GM23338 (cell line): ENCODE results near the gene RBM33. TPM values are rescaled to one million over a fixed set of nuclear protein-coding genes. Genes with fewer than 3 reads are reported as not detected.

Experiments
- ATAC-seq: fragments of 200-7000 bp; cut with Tn5 transposase; 3 replicates; pipeline ENCODE4 v1.9.1; 2020
- DNase-seq: peaks from one replicate; pipeline ENCODE4 v3.0.0-alpha.2; 2015; ENCODE audit warnings: low spot score
- H2AFZ ChIP-seq: fragments of 200-600 bp; sonication (generic); 2 replicates; pipeline ENCODE4 v1.8.0; 2016; ENCODE audit warnings: antibody characterized with exemption, mild to moderate bottlenecking, moderate library complexity
- H3F3A ChIP-seq: fragments of 200-600 bp; sonication (generic); replicated peaks from 2 replicates; pipeline ENCODE4 v1.8.0; 2017; ENCODE audit warnings: antibody characterized with exemption, mixed run types, low read depth
- H3K27ac ChIP-seq: fragments of 200-600 bp; sonication (generic); 2 replicates; pipeline ENCODE4 v1.6.1; 2016; ENCODE audit warnings: low read depth
- H3K27me3 ChIP-seq: fragments of 200-600 bp; sonication (generic); 2 replicates; pipeline ENCODE4 v1.8.0; 2016; ENCODE audit warnings: mild to moderate bottlenecking, mixed run types, moderate library complexity; ENCODE audit not compliant: insufficient read depth
- H3K36me3 ChIP-seq: fragments of 200-600 bp; sonication (generic); 2 replicates; pipeline ENCODE4 v1.8.0; 2016; ENCODE audit warnings: mild to moderate bottlenecking; ENCODE audit not compliant: insufficient read depth
- H3K4me1 ChIP-seq: fragments of 200-600 bp; sonication (generic); 2 replicates; pipeline ENCODE4 v1.8.0; 2016; ENCODE audit warnings: mild to moderate bottlenecking, moderate library complexity; ENCODE audit not compliant: insufficient read depth
- H3K4me2 ChIP-seq: fragments of 200-600 bp; sonication (generic); 2 replicates; pipeline ENCODE4 v1.7.1; 2017; ENCODE audit warnings: mixed run types
- H3K4me3 ChIP-seq: fragments of 200-600 bp; sonication (generic); 2 replicates; pipeline ENCODE4 v1.6.1; 2016; ENCODE audit warnings: mixed run types
- H3K79me2 ChIP-seq: fragments of 200-600 bp; sonication (generic); replicated peaks from 2 replicates; pipeline ENCODE4 v1.8.0; 2017; ENCODE audit warnings: mild to moderate bottlenecking; ENCODE audit not compliant: insufficient read depth
- H3K9me2 ChIP-seq: fragments of 200-600 bp; sonication (generic); 2 replicates; pipeline ENCODE4 v1.8.0; 2017; ENCODE audit not compliant: insufficient read depth
- H4K20me1 ChIP-seq: fragments of 200-600 bp; sonication (generic); replicated peaks from 2 replicates; pipeline ENCODE4 v1.8.0; 2017; ENCODE audit warnings: mild to moderate bottlenecking; ENCODE audit not compliant: insufficient read depth
- H3K27ac Mint-ChIP-seq: 2 replicates; pipeline ENCODE4 v1.8.0; 2020; ENCODE audit warnings: inconsistent platforms, mild to moderate bottlenecking, moderate library complexity, mixed read lengths
- H3K27me3 Mint-ChIP-seq: 3 replicates; pipeline ENCODE4 v1.8.0; 2022; ENCODE audit warnings: low read depth, mild to moderate bottlenecking, moderate library complexity, mixed read lengths, inconsistent platforms; ENCODE audit not compliant: insufficient read depth, poor library complexity
- H3K36me3 Mint-ChIP-seq: 3 replicates; pipeline ENCODE4 v1.8.0; 2021; ENCODE audit warnings: low read depth, mild to moderate bottlenecking, inconsistent platforms, moderate library complexity, mixed read lengths
- H3K4me1 Mint-ChIP-seq: 3 replicates; pipeline ENCODE4 v1.8.0; 2020; ENCODE audit warnings: mild to moderate bottlenecking, inconsistent platforms, mixed read lengths
- H3K4me3 Mint-ChIP-seq: 3 replicates; pipeline ENCODE4 v1.8.0; 2021; ENCODE audit warnings: moderate library complexity, mild to moderate bottlenecking, inconsistent platforms, mixed read lengths
- H3K9me3 Mint-ChIP-seq: 3 replicates; pipeline ENCODE4 v1.8.0; 2020; ENCODE audit warnings: moderate library complexity, mild to moderate bottlenecking, inconsistent platforms, mixed read lengths
- CREB1 ChIP-seq: fragments of 250-450 bp; sonication (Bioruptor Pico); IDR thresholded peaks from 2 replicates; pipeline ENCODE4 v1.5.0; 2020; ENCODE audit warnings: low read depth, mild to moderate bottlenecking, moderate library complexity
- ETS1 ChIP-seq: IDR thresholded peaks from 2 replicates; pipeline ENCODE4 v1.6.1; 2016; ENCODE audit warnings: antibody characterized with exemption
- EZH2 ChIP-seq: fragments of 200-600 bp; sonication (generic); IDR thresholded peaks from one replicate; pipeline ENCODE4 v1.8.0; 2017; ENCODE audit warnings: antibody characterized with exemption, mild to moderate bottlenecking, low read depth; ENCODE audit not compliant: unreplicated experiment
- JUNB ChIP-seq: IDR thresholded peaks from one replicate; pipeline ENCODE4 v1.6.1; 2016; ENCODE audit warnings: antibody characterized with exemption; ENCODE audit not compliant: unreplicated experiment
- NANOG ChIP-seq: IDR thresholded peaks from 2 replicates; pipeline ENCODE4 v1.6.1; 2016; ENCODE audit warnings: antibody characterized with exemption, borderline replicate concordance
- POLR2AphosphoS5 ChIP-seq: IDR thresholded peaks from 2 replicates; pipeline ENCODE4 v1.6.1; 2016; ENCODE audit warnings: antibody characterized with exemption, low read depth
- STAT1 ChIP-seq: IDR thresholded peaks from one replicate; pipeline ENCODE4 v1.6.1; 2016; ENCODE audit warnings: antibody characterized with exemption; ENCODE audit not compliant: unreplicated experiment
- ZNF114 ChIP-seq: fragments of 250-450 bp; sonication (Bioruptor Pico); IDR thresholded peaks from 2 replicates; pipeline ENCODE4 v1.5.0; 2020; ENCODE audit warnings: mild to moderate bottlenecking, moderate library complexity
- polyA plus RNA-seq: library from polyadenylated mRNA; unstranded; fragments of >200 nt; fragmentation: Nextera tagmentation; extraction: Ambion mirVana; gene quantifications from 2 replicates; pipeline ENCODE4 v1.2.1, GENCODE V29; 2016
- total RNA-seq: library from RNA; depleted of rRNA; stranded (reverse); fragments of >200 nt; shearing (Covaris generic); gene quantifications from 2 replicates; pipeline ENCODE4 v1.2.3, GENCODE V29; 2014
- TF ChIP-seq, protein P1 (sequence below): fragments of 250-450 bp; sonication (Bioruptor Pico); IDR thresholded peaks from 2 replicates; pipeline ENCODE4 v1.5.0; 2020; ENCODE audit warnings: mild to moderate bottlenecking, moderate library complexity

RBM33 gene
- total and polyA plus RNA-seq, 2 experiments from 2014 or later: 47.7 to 94.7 TPM

GRCh38 chr7:155652156-155653114 lies 8.0 kb downstream of the RBM33 start:
- H3K27me3 ChIP-seq: no peaks in the 10 kb centered on the region
- H3K4me3 ChIP-seq: no peak overlapping the region
- Mint-ChIP-seq H3K27ac (no peak overlapping the region), H3K36me3 (peaks cover 24% of the 10 kb centered on the region), H3K27me3 (peaks cover 2% of the 10 kb centered on the region), H3K9me3 (peaks cover 8% of the 10 kb centered on the region; the same call in 2 of the 3 replicates), H3K4me1 (peaks cover 22% of the 10 kb centered on the region), H3K4me3 (no peak overlapping the region)
- no peak overlapping the region for H3K27ac ChIP-seq
- no peaks in the 10 kb centered on the region for H3F3A ChIP-seq
- no peaks in the 10 kb centered on the region for H3K9me2 ChIP-seq
- DNase-seq (no peak), ATAC-seq (no peak)
- H3K36me3 ChIP-seq: no peaks in the 10 kb centered on the region
- H3K4me2 ChIP-seq: no peak overlapping the region
- peaks cover 55% of the 10 kb centered on the region for H4K20me1 ChIP-seq
- H2AFZ ChIP-seq: no peak overlapping the region
- H3K79me2 ChIP-seq: peaks cover 100% of the 10 kb centered on the region
- TF ChIP-seq CREB1 (CRISPR knock-in tag): no peak
- TF ChIP-seq STAT1: no peak
- no peak for TF ChIP-seq EZH2
- no peak for TF ChIP-seq ETS1
- no peak for TF ChIP-seq POLR2AphosphoS5
- TF ChIP-seq ZNF114 (CRISPR knock-in tag): no peak
- TF ChIP-seq JUNB: no peak
- no peak for TF ChIP-seq NANOG
- no peaks in the 10 kb centered on the region; the same call in 1 of the 2 replicates for H3K4me1 ChIP-seq

GRCh38 chr7:155653803-155654202 lies 9.3 kb downstream of the RBM33 start:
- H3K9me2 ChIP-seq: no peaks in the 10 kb centered on the region
- H3K4me1 ChIP-seq: no peaks in the 10 kb centered on the region; the same call in 1 of the 2 replicates
- H3F3A ChIP-seq: no peaks in the 10 kb centered on the region
- Mint-ChIP-seq H3K4me1 (peaks cover 21% of the 10 kb centered on the region), H3K4me3 (no peak overlapping the region), H3K36me3 (peaks cover 10% of the 10 kb centered on the region), H3K27ac (no peak overlapping the region), H3K27me3 (peaks cover 2% of the 10 kb centered on the region), H3K9me3 (peaks cover under 1% of the 10 kb centered on the region; the same call in 2 of the 3 replicates)
- no peak overlapping the region for H3K4me2 ChIP-seq
- no peaks in the 10 kb centered on the region for H3K36me3 ChIP-seq
- no peak overlapping the region for H2AFZ ChIP-seq
- DNase-seq (no peak), ATAC-seq (no peak)
- H3K27me3 ChIP-seq: no peaks in the 10 kb centered on the region
- H3K27ac ChIP-seq: no peak overlapping the region; the same call in 1 of the 2 replicates
- H4K20me1 ChIP-seq: peaks cover 66% of the 10 kb centered on the region
- no peak for TF ChIP-seq STAT1
- TF ChIP-seq, protein P1, sequence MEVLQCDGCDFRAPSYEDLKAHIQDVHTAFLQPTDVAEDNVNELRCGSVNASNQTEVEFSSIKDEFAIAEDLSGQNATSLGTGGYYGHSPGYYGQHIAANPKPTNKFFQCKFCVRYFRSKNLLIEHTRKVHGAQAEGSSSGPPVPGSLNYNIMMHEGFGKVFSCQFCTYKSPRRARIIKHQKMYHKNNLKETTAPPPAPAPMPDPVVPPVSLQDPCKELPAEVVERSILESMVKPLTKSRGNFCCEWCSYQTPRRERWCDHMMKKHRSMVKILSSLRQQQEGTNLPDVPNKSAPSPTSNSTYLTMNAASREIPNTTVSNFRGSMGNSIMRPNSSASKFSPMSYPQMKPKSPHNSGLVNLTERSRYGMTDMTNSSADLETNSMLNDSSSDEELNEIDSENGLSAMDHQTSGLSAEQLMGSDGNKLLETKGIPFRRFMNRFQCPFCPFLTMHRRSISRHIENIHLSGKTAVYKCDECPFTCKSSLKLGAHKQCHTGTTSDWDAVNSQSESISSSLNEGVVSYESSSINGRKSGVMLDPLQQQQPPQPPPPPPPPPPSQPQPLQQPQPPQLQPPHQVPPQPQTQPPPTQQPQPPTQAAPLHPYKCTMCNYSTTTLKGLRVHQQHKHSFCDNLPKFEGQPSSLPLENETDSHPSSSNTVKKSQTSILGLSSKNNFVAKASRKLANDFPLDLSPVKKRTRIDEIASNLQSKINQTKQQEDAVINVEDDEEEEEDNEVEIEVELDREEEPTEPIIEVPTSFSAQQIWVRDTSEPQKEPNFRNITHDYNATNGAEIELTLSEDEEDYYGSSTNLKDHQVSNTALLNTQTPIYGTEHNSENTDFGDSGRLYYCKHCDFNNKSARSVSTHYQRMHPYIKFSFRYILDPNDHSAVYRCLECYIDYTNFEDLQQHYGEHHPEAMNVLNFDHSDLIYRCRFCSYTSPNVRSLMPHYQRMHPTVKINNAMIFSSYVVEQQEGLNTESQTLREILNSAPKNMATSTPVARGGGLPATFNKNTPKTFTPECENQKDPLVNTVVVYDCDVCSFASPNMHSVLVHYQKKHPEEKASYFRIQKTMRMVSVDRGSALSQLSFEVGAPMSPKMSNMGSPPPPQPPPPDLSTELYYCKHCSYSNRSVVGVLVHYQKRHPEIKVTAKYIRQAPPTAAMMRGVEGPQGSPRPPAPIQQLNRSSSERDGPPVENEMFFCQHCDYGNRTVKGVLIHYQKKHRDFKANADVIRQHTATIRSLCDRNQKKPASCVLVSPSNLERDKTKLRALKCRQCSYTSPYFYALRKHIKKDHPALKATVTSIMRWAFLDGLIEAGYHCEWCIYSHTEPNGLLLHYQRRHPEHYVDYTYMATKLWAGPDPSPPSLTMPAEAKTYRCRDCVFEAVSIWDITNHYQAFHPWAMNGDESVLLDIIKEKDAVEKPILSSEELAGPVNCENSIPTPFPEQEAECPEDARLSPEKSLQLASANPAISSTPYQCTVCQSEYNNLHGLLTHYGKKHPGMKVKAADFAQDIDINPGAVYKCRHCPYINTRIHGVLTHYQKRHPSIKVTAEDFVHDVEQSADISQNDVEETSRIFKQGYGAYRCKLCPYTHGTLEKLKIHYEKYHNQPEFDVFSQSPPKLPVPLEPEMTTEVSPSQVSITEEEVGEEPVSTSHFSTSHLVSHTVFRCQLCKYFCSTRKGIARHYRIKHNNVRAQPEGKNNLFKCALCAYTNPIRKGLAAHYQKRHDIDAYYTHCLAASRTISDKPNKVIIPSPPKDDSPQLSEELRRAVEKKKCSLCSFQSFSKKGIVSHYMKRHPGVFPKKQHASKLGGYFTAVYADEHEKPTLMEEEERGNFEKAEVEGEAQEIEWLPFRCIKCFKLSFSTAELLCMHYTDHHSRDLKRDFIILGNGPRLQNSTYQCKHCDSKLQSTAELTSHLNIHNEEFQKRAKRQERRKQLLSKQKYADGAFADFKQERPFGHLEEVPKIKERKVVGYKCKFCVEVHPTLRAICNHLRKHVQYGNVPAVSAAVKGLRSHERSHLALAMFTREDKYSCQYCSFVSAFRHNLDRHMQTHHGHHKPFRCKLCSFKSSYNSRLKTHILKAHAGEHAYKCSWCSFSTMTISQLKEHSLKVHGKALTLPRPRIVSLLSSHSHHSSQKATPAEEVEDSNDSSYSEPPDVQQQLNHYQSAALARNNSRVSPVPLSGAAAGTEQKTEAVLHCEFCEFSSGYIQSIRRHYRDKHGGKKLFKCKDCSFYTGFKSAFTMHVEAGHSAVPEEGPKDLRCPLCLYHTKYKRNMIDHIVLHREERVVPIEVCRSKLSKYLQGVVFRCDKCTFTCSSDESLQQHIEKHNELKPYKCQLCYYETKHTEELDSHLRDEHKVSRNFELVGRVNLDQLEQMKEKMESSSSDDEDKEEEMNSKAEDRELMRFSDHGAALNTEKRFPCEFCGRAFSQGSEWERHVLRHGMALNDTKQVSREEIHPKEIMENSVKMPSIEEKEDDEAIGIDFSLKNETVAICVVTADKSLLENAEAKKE (CRISPR knock-in tag): no peak
- TF ChIP-seq EZH2: no peak
- H3K4me3 ChIP-seq: no peak overlapping the region
- H3K79me2 ChIP-seq: peaks cover 100% of the 10 kb centered on the region
